ENCODE results near the gene IRF9.

The IRF9 gene

GRCh38 chr14:24130717-24131548 lies 30.1 kb upstream of the IRF9 start (continued):
- no peak for TF ChIP-seq CREB5 (CRISPR knock-in tag; IDR thresholded peaks at IDR 0.05; ENCODE audit: low read depth)
- TF ChIP-seq, protein P1, sequence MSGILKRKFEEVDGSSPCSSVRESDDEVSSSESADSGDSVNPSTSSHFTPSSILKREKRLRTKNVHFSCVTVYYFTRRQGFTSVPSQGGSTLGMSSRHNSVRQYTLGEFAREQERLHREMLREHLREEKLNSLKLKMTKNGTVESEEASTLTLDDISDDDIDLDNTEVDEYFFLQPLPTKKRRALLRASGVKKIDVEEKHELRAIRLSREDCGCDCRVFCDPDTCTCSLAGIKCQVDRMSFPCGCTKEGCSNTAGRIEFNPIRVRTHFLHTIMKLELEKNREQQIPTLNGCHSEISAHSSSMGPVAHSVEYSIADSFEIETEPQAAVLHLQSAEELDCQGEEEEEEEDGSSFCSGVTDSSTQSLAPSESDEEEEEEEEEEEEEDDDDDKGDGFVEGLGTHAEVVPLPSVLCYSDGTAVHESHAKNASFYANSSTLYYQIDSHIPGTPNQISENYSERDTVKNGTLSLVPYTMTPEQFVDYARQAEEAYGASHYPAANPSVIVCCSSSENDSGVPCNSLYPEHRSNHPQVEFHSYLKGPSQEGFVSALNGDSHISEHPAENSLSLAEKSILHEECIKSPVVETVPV (CRISPR knock-in tag; IDR thresholded peaks at IDR 0.05): no peak
- no peak for TF ChIP-seq ISL1 (CRISPR knock-in tag; IDR thresholded peaks at IDR 0.05)
- no peak for TF ChIP-seq BACH2 (CRISPR knock-in tag; IDR thresholded peaks at IDR 0.05; ENCODE audit: borderline replicate concordance)
- TF ChIP-seq CSDC2 (CRISPR knock-in tag; IDR thresholded peaks at IDR 0.05): no peak
- TF ChIP-seq OSR1 (CRISPR knock-in tag; IDR thresholded peaks at IDR 0.05): no peak

GRCh38 chr14:24131549-24131966 lies 29.5 kb upstream of the IRF9 start:
- TF ChIP-seq SNAI2 (CRISPR knock-in tag; IDR thresholded peaks at IDR 0.05): no peak
- TF ChIP-seq TOX (CRISPR knock-in tag; IDR thresholded peaks at IDR 0.05; ENCODE audit: borderline replicate concordance): no peak
- TF ChIP-seq POU6F1 (CRISPR knock-in tag; IDR thresholded peaks at IDR 0.05; ENCODE audit: borderline replicate concordance, low read depth): no peak
- TF ChIP-seq, protein P2, sequence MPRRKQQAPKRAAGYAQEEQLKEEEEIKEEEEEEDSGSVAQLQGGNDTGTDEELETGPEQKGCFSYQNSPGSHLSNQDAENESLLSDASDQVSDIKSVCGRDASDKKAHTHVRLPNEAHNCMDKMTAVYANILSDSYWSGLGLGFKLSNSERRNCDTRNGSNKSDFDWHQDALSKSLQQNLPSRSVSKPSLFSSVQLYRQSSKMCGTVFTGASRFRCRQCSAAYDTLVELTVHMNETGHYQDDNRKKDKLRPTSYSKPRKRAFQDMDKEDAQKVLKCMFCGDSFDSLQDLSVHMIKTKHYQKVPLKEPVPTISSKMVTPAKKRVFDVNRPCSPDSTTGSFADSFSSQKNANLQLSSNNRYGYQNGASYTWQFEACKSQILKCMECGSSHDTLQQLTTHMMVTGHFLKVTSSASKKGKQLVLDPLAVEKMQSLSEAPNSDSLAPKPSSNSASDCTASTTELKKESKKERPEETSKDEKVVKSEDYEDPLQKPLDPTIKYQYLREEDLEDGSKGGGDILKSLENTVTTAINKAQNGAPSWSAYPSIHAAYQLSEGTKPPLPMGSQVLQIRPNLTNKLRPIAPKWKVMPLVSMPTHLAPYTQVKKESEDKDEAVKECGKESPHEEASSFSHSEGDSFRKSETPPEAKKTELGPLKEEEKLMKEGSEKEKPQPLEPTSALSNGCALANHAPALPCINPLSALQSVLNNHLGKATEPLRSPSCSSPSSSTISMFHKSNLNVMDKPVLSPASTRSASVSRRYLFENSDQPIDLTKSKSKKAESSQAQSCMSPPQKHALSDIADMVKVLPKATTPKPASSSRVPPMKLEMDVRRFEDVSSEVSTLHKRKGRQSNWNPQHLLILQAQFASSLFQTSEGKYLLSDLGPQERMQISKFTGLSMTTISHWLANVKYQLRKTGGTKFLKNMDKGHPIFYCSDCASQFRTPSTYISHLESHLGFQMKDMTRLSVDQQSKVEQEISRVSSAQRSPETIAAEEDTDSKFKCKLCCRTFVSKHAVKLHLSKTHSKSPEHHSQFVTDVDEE (CRISPR knock-in tag; IDR thresholded peaks at IDR 0.05): no peak
- TF ChIP-seq ZNF70 (CRISPR knock-in tag; IDR thresholded peaks at IDR 0.05): no peak
- no peak for TF ChIP-seq ZC3H10 (CRISPR knock-in tag; IDR thresholded peaks at IDR 0.05)
- TF ChIP-seq PPARA (CRISPR knock-in tag; IDR thresholded peaks at IDR 0.05; ENCODE audit: borderline replicate concordance): no peak
- TF ChIP-seq, protein P1 (CRISPR knock-in tag; IDR thresholded peaks at IDR 0.05): no peak
- no peak for TF ChIP-seq ARNTL (CRISPR knock-in tag; IDR thresholded peaks at IDR 0.05; ENCODE audit: borderline replicate concordance, low read depth)
- ATAC-seq: no peak

GRCh38 chr14:24132061-24132685 lies 28.9 kb upstream of the IRF9 start:
- ATAC-seq: no peak
- no peak for TF ChIP-seq ZFP3 (CRISPR knock-in tag; IDR thresholded peaks at IDR 0.05)
- no peak for TF ChIP-seq TCF4 (CRISPR knock-in tag; IDR thresholded peaks at IDR 0.05; ENCODE audit: borderline replicate concordance)
- no peak for TF ChIP-seq CSDC2 (CRISPR knock-in tag; IDR thresholded peaks at IDR 0.05)
- no peak for TF ChIP-seq RARB (CRISPR knock-in tag; IDR thresholded peaks at IDR 0.05)
- TF ChIP-seq ISL1 (CRISPR knock-in tag; IDR thresholded peaks at IDR 0.05): no peak
- TF ChIP-seq SNAI2 (CRISPR knock-in tag; IDR thresholded peaks at IDR 0.05): no peak
- TF ChIP-seq ESRRG (CRISPR knock-in tag; IDR thresholded peaks at IDR 0.05): no peak

DNA sequence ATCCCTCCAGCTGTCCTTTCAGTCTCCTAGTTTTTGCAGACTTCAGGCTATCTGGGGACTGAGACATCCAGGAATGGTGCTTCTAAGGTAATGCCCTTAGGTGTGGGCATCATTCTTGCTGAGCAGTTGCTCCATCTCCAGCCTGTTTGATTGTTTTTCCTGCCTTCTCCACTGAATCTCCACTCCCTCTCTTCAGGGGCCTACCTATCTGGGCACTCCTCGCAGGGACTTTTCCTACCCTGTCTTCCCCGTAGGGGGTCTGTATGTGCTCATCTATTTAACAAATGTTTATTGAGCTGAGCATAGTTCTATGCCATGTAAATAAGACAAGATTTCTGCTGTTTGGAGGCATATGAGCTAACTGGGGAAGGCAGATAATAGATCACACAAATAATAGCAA lies 28.1 kb upstream of the IRF9 start:
- TF ChIP-seq PATZ1 (CRISPR knock-in tag; IDR thresholded peaks at IDR 0.05; ENCODE audit: borderline replicate concordance) (no peak), ZNF70 (CRISPR knock-in tag; IDR thresholded peaks at IDR 0.05) (no peak), TOX (CRISPR knock-in tag; IDR thresholded peaks at IDR 0.05; ENCODE audit: borderline replicate concordance) (no peak), POU6F1 (CRISPR knock-in tag; IDR thresholded peaks at IDR 0.05; ENCODE audit: borderline replicate concordance, low read depth) (no peak), ISL1 (CRISPR knock-in tag; IDR thresholded peaks at IDR 0.05) (no peak), ZC3H10 (CRISPR knock-in tag; IDR thresholded peaks at IDR 0.05) (no peak), OSR1 (CRISPR knock-in tag; IDR thresholded peaks at IDR 0.05) (no peak)
- ATAC-seq: no peak
